ES-I3 (cell line): ENCODE measurements around the gene LRRC4C.

Experiments used
- H3K36me3 ChIP-seq: 2 replicates; pipeline ENCODE4 v1.6.1; 2013; ENCODE audit warnings: mild to moderate bottlenecking, low read length, control low read depth, moderate library complexity; ENCODE audit not compliant: insufficient read depth
- H3K4me1 ChIP-seq: 2 replicates; pipeline ENCODE4 v1.6.1; 2013; ENCODE audit warnings: mild to moderate bottlenecking, control low read depth, low read length; ENCODE audit not compliant: insufficient read depth
- H3K9ac ChIP-seq: 2 replicates; pipeline ENCODE4 v1.6.1; 2013; ENCODE audit warnings: low read depth, mild to moderate bottlenecking, low read length, moderate library complexity
- H3K9me3 ChIP-seq: 2 replicates; pipeline ENCODE4 v1.6.1; 2013; ENCODE audit warnings: mild to moderate bottlenecking, low read length, moderate library complexity; ENCODE audit not compliant: control insufficient read depth, insufficient read depth

The LRRC4C gene

GRCh38 chr11:41328324-41328723 lies 131.1 kb downstream of the LRRC4C start:
- H3K9me3 ChIP-seq, result no peaks in the 10 kb centered on the region

GRCh38 chr11:41323446-41323845 lies 136.0 kb downstream of the LRRC4C start:
- no peaks in the 10 kb centered on the region for H3K36me3 ChIP-seq
- no peaks in the 10 kb centered on the region for H3K4me1 ChIP-seq
- H3K9me3 ChIP-seq, result no peaks in the 10 kb centered on the region
- no peak overlapping the region for H3K9ac ChIP-seq

More at GRCh38 chr11:41328324-41328723, 131.1 kb downstream of the LRRC4C start:
- Histone ChIP-seq H3K4me1 (no peaks in the 10 kb centered on the region), H3K9ac (no peak overlapping the region), H3K36me3 (no peaks in the 10 kb centered on the region)

GRCh38 chr11:41320653-41321052 lies 138.8 kb downstream of the LRRC4C start:
- Histone ChIP-seq H3K9me3 (no peaks in the 10 kb centered on the region), H3K4me1 (no peaks in the 10 kb centered on the region), H3K36me3 (no peaks in the 10 kb centered on the region), H3K9ac (no peak overlapping the region)

GRCh38 chr11:41320238-41320637 lies 139.2 kb downstream of the LRRC4C start:
- Histone ChIP-seq H3K4me1 (no peaks in the 10 kb centered on the region), H3K9ac (no peak overlapping the region), H3K36me3 (no peaks in the 10 kb centered on the region), H3K9me3 (no peaks in the 10 kb centered on the region)

GRCh38 chr11:41319434-41319833 lies 140.0 kb downstream of the LRRC4C start:
- Histone ChIP-seq H3K36me3 (no peaks in the 10 kb centered on the region), H3K9ac (no peak overlapping the region), H3K4me1 (no peaks in the 10 kb centered on the region), H3K9me3 (no peaks in the 10 kb centered on the region)

- H3K9me3 ChIP-seq, result no peaks in the 10 kb centered on the region
- no peaks in the 10 kb centered on the region for H3K4me1 ChIP-seq
Observed at GRCh38 chr11:41316751-41317150, 142.7 kb downstream of the LRRC4C start.

GRCh38 chr11:41313226-41313625 lies 146.2 kb downstream of the LRRC4C start:
- H3K9me3 ChIP-seq, result no peaks in the 10 kb centered on the region
- no peak overlapping the region for H3K9ac ChIP-seq
- H3K4me1 ChIP-seq, result no peaks in the 10 kb centered on the region
- no peaks in the 10 kb centered on the region for H3K36me3 ChIP-seq

More at GRCh38 chr11:41316751-41317150, 142.7 kb downstream of the LRRC4C start:
- H3K36me3 ChIP-seq, result no peaks in the 10 kb centered on the region
- no peak overlapping the region for H3K9ac ChIP-seq

- Histone ChIP-seq H3K9me3 (no peaks in the 10 kb centered on the region), H3K9ac (no peak overlapping the region), H3K4me1 (no peaks in the 10 kb centered on the region), H3K36me3 (no peaks in the 10 kb centered on the region)
Observed at GRCh38 chr11:41309716-41310115, 149.7 kb downstream of the LRRC4C start.

- Histone ChIP-seq H3K36me3 (no peaks in the 10 kb centered on the region), H3K9ac (no peak overlapping the region), H3K4me1 (no peaks in the 10 kb centered on the region), H3K9me3 (no peaks in the 10 kb centered on the region)
Observed at GRCh38 chr11:41309111-41309522, 150.3 kb downstream of the LRRC4C start.

GRCh38 chr11:41308286-41308685 lies 151.2 kb downstream of the LRRC4C start:
- no peak overlapping the region for H3K9ac ChIP-seq
- H3K4me1 ChIP-seq, result no peaks in the 10 kb centered on the region

GRCh38 chr11:41307296-41308080 lies 152.0 kb downstream of the LRRC4C start:
- Histone ChIP-seq H3K9me3 (peaks cover 3% of the 10 kb centered on the region; the same call in 1 of the 2 replicates), H3K36me3 (no peaks in the 10 kb centered on the region), H3K9ac (no peak overlapping the region), H3K4me1 (no peaks in the 10 kb centered on the region)

More at GRCh38 chr11:41308286-41308685, 151.2 kb downstream of the LRRC4C start:
- Histone ChIP-seq H3K9me3 (no peaks in the 10 kb centered on the region), H3K36me3 (no peaks in the 10 kb centered on the region)

GRCh38 chr11:41306431-41306830 lies 153.0 kb downstream of the LRRC4C start:
- Histone ChIP-seq H3K36me3 (no peaks in the 10 kb centered on the region), H3K4me1 (no peaks in the 10 kb centered on the region), H3K9ac (no peak overlapping the region), H3K9me3 (peaks cover 3% of the 10 kb centered on the region; the same call in 1 of the 2 replicates)

- no peaks in the 10 kb centered on the region for H3K36me3 ChIP-seq
- H3K9ac ChIP-seq, result no peak overlapping the region
- no peaks in the 10 kb centered on the region for H3K4me1 ChIP-seq
- H3K9me3 ChIP-seq, result peaks cover 3% of the 10 kb centered on the region; the same call in 1 of the 2 replicates
Observed at GRCh38 chr11:41301023-41301422, 158.4 kb downstream of the LRRC4C start.

GRCh38 chr11:41289408-41289807 lies 170.0 kb downstream of the LRRC4C start:
- H3K36me3 ChIP-seq, result no peaks in the 10 kb centered on the region
- H3K9me3 ChIP-seq, result no peaks in the 10 kb centered on the region
- H3K4me1 ChIP-seq, result no peaks in the 10 kb centered on the region
- H3K9ac ChIP-seq, result no peak overlapping the region

- Histone ChIP-seq H3K4me1 (no peaks in the 10 kb centered on the region), H3K9ac (no peak overlapping the region), H3K9me3 (no peaks in the 10 kb centered on the region), H3K36me3 (no peaks in the 10 kb centered on the region)
Observed at GRCh38 chr11:41286751-41287150, 172.7 kb downstream of the LRRC4C start.
